Measurements from ENCODE around the gene IL19.

IL19 gene

DNA sequence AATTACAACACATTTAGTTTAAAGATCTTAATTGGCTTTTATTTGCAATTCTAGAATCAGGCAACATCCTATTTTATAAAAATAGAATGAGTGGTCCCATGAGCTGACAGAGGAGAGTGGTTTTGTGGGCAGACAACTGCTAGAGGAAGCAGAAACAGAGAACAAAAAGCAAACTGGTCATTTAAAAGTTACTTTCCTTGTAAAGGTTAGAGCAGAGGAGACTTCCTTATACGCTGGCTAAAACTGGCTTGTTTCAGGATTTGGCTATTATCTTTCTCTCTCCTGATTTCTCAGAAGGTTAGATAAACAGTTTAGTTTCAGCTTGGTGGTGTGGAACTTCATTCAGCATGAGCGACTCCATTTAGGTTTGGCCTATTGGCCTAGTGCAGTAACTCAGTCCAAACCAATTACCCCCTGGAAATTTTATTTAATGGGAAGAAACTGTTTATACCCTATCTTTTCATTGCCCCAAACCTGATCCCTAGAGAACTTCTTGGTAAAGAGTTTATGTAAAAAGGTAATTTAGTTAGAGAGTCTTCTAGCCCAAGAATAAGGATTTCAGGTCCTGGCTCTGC lies 62.6 kb downstream of the IL19 start:
- H3K4me1 ChIP-seq (ENCODE audit: control insufficient read depth, insufficient read depth, low read length, poor library complexity, severe bottlenecking) = peaks cover 21% of the 10 kb centered on the region
- H3K36me3 ChIP-seq (ENCODE audit: control insufficient read depth, insufficient read depth, low read length) = no peaks in the 10 kb centered on the region
- no peak overlapping the region for H3K27ac ChIP-seq (ENCODE audit: low read depth, low read length, severe bottlenecking)
- H3K4me3 ChIP-seq (ENCODE audit: extremely low read depth, insufficient read depth, low read length, poor library complexity, severe bottlenecking) = no peak overlapping the region
- H3K9me3 ChIP-seq (ENCODE audit: control insufficient read depth, low read length) = no peaks in the 10 kb centered on the region
- WGBS, 2 experiments (ENCODE audit: insufficient coverage in 2 of 2) = 90 to 100% methylated on average over 1 to 2 of the region's 2 CpGs

DNA sequence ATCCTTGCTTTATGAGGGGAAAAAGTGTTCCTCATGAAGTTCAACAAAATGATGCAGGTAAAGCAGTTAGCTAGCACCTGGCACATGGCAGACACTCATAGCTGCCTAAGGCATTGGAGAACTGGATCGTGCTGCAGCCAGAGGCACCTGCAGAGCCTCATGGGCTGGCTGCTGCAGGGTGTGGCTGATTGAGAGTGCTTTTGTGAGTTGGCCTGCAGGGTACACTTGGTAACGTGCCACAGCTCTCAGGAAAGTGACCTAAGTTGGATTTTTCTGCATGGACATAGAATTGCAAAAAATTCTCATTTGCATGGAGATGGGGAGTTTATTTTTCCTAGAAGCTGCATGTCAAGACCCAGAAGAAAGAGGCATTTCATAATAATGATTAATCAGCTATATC lies 63.2 kb downstream of the IL19 start:
- Histone ChIP-seq H3K4me1 (ENCODE audit: control insufficient read depth, insufficient read depth, low read length, poor library complexity, severe bottlenecking) (peaks cover 23% of the 10 kb centered on the region), H3K27ac (ENCODE audit: low read depth, low read length, severe bottlenecking) (no peak overlapping the region), H3K4me3 (ENCODE audit: extremely low read depth, insufficient read depth, low read length, poor library complexity, severe bottlenecking) (no peak overlapping the region), H3K9me3 (ENCODE audit: control insufficient read depth, low read length) (no peaks in the 10 kb centered on the region), H3K36me3 (ENCODE audit: control insufficient read depth, insufficient read depth, low read length) (no peaks in the 10 kb centered on the region)
- 60% methylated on average over 1 to 2 of the region's 2 CpGs for WGBS, 2 experiments (ENCODE audit: insufficient coverage in 2 of 2)

DNA sequence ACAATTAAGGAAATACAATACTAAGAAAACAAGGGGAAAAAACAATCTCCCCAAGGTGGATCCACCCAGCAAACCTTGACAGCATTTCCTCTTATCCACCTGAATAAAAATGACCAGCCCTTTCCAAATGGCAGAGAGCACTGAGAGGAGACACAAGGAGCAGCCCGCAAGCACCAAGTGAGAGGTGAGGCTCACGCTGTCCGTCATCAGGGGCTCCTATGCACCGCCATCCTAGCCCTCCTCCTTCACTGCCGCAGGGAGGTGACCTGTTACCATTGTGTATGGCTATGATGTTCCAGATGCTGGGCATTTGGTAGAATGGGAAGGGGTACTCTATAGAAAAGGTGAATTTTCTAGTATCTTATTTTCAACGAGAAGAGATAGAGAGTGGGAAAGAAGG lies 63.6 kb downstream of the IL19 start:
- H3K4me1 ChIP-seq (ENCODE audit: control insufficient read depth, insufficient read depth, low read length, poor library complexity, severe bottlenecking) = peaks cover 27% of the 10 kb centered on the region
- no peaks in the 10 kb centered on the region for H3K9me3 ChIP-seq (ENCODE audit: control insufficient read depth, low read length)
- 100% methylated on average over 1 to 2 of the region's 6 CpGs for WGBS, 2 experiments (ENCODE audit: insufficient coverage in 2 of 2)

DNA sequence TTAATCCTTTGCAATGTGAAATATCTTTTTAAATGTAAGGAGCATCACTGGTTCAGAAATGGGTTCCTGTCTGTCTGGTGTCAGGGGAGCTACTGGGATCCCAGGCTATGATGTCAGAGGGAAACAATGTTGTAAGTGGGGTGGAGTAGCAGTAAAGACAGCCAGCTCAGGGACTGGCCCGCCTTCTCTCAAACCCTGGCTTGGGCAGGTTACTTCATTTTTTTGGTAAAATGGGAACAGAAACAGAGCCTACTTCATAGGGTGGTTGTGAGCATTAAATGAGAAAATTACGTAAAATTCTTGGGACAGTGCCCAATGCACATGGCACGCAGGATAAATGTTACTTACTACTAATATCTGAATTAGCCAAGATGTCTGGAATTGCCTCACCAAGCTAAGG lies 64.1 kb downstream of the IL19 start:
- H3K4me1 ChIP-seq (ENCODE audit: control insufficient read depth, insufficient read depth, low read length, poor library complexity, severe bottlenecking) = peaks cover 32% of the 10 kb centered on the region
- WGBS, 2 experiments (ENCODE audit: insufficient coverage in 2 of 2) = 86 to 100% methylated on average over 1 to 2 of the region's 3 CpGs
- no peak overlapping the region for H3K4me3 ChIP-seq (ENCODE audit: extremely low read depth, insufficient read depth, low read length, poor library complexity, severe bottlenecking)
- H3K9me3 ChIP-seq (ENCODE audit: control insufficient read depth, low read length) = no peaks in the 10 kb centered on the region
- no peaks in the 10 kb centered on the region for H3K36me3 ChIP-seq (ENCODE audit: control insufficient read depth, insufficient read depth, low read length)
- no peak overlapping the region for H3K27ac ChIP-seq (ENCODE audit: low read depth, low read length, severe bottlenecking)

More for the DNA sequence above, 63.6 kb downstream of the IL19 start:
- no peak overlapping the region for H3K4me3 ChIP-seq (ENCODE audit: extremely low read depth, insufficient read depth, low read length, poor library complexity, severe bottlenecking)
- H3K36me3 ChIP-seq (ENCODE audit: control insufficient read depth, insufficient read depth, low read length) = no peaks in the 10 kb centered on the region
- no peak overlapping the region for H3K27ac ChIP-seq (ENCODE audit: low read depth, low read length, severe bottlenecking)

DNA sequence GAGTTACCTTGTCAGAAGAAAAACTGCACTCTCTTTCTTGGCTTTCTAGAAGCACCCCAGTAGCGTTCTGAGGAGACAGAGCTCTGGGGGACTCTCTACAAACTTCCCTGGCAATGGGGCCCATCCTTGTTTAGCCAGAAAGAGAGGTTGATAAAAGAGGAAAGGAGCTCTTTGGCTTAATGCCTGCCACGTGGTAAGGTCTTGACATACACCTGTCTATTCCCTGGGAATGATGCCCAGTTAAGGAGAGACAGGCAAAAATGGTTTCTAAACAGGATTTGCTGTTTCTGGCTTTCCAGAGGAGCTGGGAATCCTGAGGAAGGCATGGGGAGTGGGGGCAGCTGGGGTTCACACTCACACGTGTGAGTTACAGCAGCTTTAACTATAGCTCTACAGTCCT lies 64.6 kb downstream of the IL19 start:
- H3K9me3 ChIP-seq (ENCODE audit: control insufficient read depth, low read length) = no peaks in the 10 kb centered on the region
- peaks cover 35% of the 10 kb centered on the region for H3K4me1 ChIP-seq (ENCODE audit: control insufficient read depth, insufficient read depth, low read length, poor library complexity, severe bottlenecking)
- H3K36me3 ChIP-seq (ENCODE audit: control insufficient read depth, insufficient read depth, low read length) = no peaks in the 10 kb centered on the region
- WGBS, 2 experiments (ENCODE audit: insufficient coverage in 2 of 2) = 63 to 100% methylated on average over 1 to 2 of the region's 3 CpGs
- no peak overlapping the region for H3K27ac ChIP-seq (ENCODE audit: low read depth, low read length, severe bottlenecking)
- no peak overlapping the region for H3K4me3 ChIP-seq (ENCODE audit: extremely low read depth, insufficient read depth, low read length, poor library complexity, severe bottlenecking)

- WGBS, 2 experiments (ENCODE audit: insufficient coverage in 2 of 2) = 100% methylated on average over 1 of the region's 2 CpGs; no CpG with 5 or more reads in 1 of the 2 experiments
- H3K4me3 ChIP-seq (ENCODE audit: extremely low read depth, insufficient read depth, low read length, poor library complexity, severe bottlenecking) = no peak overlapping the region
- H3K27ac ChIP-seq (ENCODE audit: low read depth, low read length, severe bottlenecking) = no peak overlapping the region
These were observed 65.5 kb downstream of the IL19 start for GRCh38 chr1:206836111-206836510.

GRCh38 chr1:206839006-206839560 lies 68.5 kb downstream of the IL19 start:
- 94 to 96% methylated on average over 2 to 4 of the region's 4 CpGs for WGBS, 2 experiments (ENCODE audit: insufficient coverage in 2 of 2)
- Histone ChIP-seq H3K4me3 (ENCODE audit: extremely low read depth, insufficient read depth, low read length, poor library complexity, severe bottlenecking) (no peak overlapping the region), H3K36me3 (ENCODE audit: control insufficient read depth, insufficient read depth, low read length) (no peaks in the 10 kb centered on the region), H3K27ac (ENCODE audit: low read depth, low read length, severe bottlenecking) (peak overlapping the region; percentile 23), H3K4me1 (ENCODE audit: control insufficient read depth, insufficient read depth, low read length, poor library complexity, severe bottlenecking) (peaks cover 38% of the 10 kb centered on the region), H3K9me3 (ENCODE audit: control insufficient read depth, low read length) (no peaks in the 10 kb centered on the region)

More at GRCh38 chr1:206836111-206836510, 65.5 kb downstream of the IL19 start:
- no peaks in the 10 kb centered on the region for H3K9me3 ChIP-seq (ENCODE audit: control insufficient read depth, low read length)
- no peaks in the 10 kb centered on the region for H3K36me3 ChIP-seq (ENCODE audit: control insufficient read depth, insufficient read depth, low read length)
- peaks cover 39% of the 10 kb centered on the region for H3K4me1 ChIP-seq (ENCODE audit: control insufficient read depth, insufficient read depth, low read length, poor library complexity, severe bottlenecking)

GRCh38 chr1:206839857-206840256 lies 69.3 kb downstream of the IL19 start:
- Histone ChIP-seq H3K9me3 (ENCODE audit: control insufficient read depth, low read length) (no peaks in the 10 kb centered on the region), H3K4me1 (ENCODE audit: control insufficient read depth, insufficient read depth, low read length, poor library complexity, severe bottlenecking) (peaks cover 30% of the 10 kb centered on the region), H3K4me3 (ENCODE audit: extremely low read depth, insufficient read depth, low read length, poor library complexity, severe bottlenecking) (no peak overlapping the region), H3K27ac (ENCODE audit: low read depth, low read length, severe bottlenecking) (peak overlapping the region; percentile 43), H3K36me3 (ENCODE audit: control insufficient read depth, insufficient read depth, low read length) (no peaks in the 10 kb centered on the region)
- 77 to 88% methylated on average over 7 of the region's 7 CpGs for WGBS, 2 experiments (ENCODE audit: insufficient coverage in 2 of 2)

GRCh38 chr1:206841609-206842323 lies 71.2 kb downstream of the IL19 start:
- Histone ChIP-seq H3K36me3 (ENCODE audit: control insufficient read depth, insufficient read depth, low read length) (no peaks in the 10 kb centered on the region), H3K4me1 (ENCODE audit: control insufficient read depth, insufficient read depth, low read length, poor library complexity, severe bottlenecking) (peaks cover 28% of the 10 kb centered on the region), H3K9me3 (ENCODE audit: control insufficient read depth, low read length) (no peaks in the 10 kb centered on the region), H3K4me3 (ENCODE audit: extremely low read depth, insufficient read depth, low read length, poor library complexity, severe bottlenecking) (no peak overlapping the region), H3K27ac (ENCODE audit: low read depth, low read length, severe bottlenecking) (no peak overlapping the region)
- 91 to 100% methylated on average over 6 to 7 of the region's 7 CpGs for WGBS, 2 experiments (ENCODE audit: insufficient coverage in 2 of 2)

- H3K4me1 ChIP-seq (ENCODE audit: control insufficient read depth, insufficient read depth, low read length, poor library complexity, severe bottlenecking) = peaks cover 19% of the 10 kb centered on the region
These were observed 72.3 kb downstream of the IL19 start for GRCh38 chr1:206842854-206843253.

GRCh38 chr1:206843626-206844025 lies 73.1 kb downstream of the IL19 start:
- 80 to 100% methylated on average over 2 of the region's 4 CpGs for WGBS, 2 experiments (ENCODE audit: insufficient coverage in 2 of 2)
- Histone ChIP-seq H3K4me1 (ENCODE audit: control insufficient read depth, insufficient read depth, low read length, poor library complexity, severe bottlenecking) (peaks cover 17% of the 10 kb centered on the region), H3K9me3 (ENCODE audit: control insufficient read depth, low read length) (no peaks in the 10 kb centered on the region), H3K36me3 (ENCODE audit: control insufficient read depth, insufficient read depth, low read length) (no peaks in the 10 kb centered on the region), H3K4me3 (ENCODE audit: extremely low read depth, insufficient read depth, low read length, poor library complexity, severe bottlenecking) (no peak overlapping the region), H3K27ac (ENCODE audit: low read depth, low read length, severe bottlenecking) (no peak overlapping the region)

More at GRCh38 chr1:206842854-206843253, 72.3 kb downstream of the IL19 start:
- Histone ChIP-seq H3K9me3 (ENCODE audit: control insufficient read depth, low read length) (no peaks in the 10 kb centered on the region), H3K27ac (ENCODE audit: low read depth, low read length, severe bottlenecking) (no peak overlapping the region), H3K36me3 (ENCODE audit: control insufficient read depth, insufficient read depth, low read length) (no peaks in the 10 kb centered on the region), H3K4me3 (ENCODE audit: extremely low read depth, insufficient read depth, low read length, poor library complexity, severe bottlenecking) (no peak overlapping the region)

Data from mesodermal cell (in vitro differentiated cells).